Measurements from ENCODE around the gene SHISA9.
"Not testable (repeated sequence)": the region's sequence is repeated elsewhere in the genome, so short reads cannot be mapped to it uniquely, and the experiment has no call there.

SHISA9 gene

DNA sequence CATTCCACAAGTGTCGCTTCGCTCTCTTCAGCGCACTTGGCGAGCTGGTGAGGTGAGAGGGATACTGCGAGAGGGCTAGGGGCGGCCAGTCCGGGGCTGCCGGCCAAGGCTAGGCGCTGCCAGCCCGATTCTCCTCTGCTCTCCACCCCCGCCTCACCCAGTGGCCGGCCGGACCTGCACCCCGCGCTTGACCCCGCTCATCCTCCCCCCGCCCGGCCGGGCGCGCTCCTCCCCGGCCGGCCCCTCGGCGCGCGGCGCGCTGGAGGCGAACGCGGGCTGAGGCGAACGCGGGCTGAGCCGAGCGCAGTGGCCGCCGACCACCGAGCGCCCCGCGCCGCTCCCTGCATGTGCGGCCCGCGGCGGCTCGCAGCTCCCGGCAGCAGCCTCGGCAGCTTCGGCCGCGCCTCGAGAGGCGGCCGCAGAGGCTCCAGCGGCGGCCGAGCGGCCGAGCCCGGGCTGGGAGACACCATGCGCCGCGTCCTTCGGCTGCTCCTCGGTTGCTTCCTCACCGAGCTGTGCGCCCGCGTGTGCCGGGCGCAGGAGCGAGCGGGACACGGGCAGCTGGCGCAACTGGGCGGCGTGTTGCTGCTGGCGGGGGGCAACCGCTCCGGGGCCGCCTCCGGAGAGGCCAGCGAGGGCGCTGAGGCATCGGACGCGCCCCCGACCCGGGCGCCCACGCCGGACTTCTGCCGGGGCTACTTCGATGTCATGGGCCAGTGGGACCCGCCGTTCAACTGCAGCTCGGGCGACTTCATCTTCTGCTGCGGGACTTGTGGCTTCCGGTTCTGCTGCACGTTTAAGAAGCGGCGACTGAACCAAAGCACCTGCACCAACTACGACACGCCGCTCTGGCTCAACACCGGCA lies at the start of gene SHISA9:
SHISA9 (plus strand) TSS at position 2 of the 865 bp plus-strand sequence.
- TF ChIP-seq, protein P1, sequence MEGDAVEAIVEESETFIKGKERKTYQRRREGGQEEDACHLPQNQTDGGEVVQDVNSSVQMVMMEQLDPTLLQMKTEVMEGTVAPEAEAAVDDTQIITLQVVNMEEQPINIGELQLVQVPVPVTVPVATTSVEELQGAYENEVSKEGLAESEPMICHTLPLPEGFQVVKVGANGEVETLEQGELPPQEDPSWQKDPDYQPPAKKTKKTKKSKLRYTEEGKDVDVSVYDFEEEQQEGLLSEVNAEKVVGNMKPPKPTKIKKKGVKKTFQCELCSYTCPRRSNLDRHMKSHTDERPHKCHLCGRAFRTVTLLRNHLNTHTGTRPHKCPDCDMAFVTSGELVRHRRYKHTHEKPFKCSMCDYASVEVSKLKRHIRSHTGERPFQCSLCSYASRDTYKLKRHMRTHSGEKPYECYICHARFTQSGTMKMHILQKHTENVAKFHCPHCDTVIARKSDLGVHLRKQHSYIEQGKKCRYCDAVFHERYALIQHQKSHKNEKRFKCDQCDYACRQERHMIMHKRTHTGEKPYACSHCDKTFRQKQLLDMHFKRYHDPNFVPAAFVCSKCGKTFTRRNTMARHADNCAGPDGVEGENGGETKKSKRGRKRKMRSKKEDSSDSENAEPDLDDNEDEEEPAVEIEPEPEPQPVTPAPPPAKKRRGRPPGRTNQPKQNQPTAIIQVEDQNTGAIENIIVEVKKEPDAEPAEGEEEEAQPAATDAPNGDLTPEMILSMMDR (conservative IDR thresholded peaks at IDR 0.05) = no peak
- H3K27ac ChIP-seq = no peak within 1 kb of the TSS

DNA sequence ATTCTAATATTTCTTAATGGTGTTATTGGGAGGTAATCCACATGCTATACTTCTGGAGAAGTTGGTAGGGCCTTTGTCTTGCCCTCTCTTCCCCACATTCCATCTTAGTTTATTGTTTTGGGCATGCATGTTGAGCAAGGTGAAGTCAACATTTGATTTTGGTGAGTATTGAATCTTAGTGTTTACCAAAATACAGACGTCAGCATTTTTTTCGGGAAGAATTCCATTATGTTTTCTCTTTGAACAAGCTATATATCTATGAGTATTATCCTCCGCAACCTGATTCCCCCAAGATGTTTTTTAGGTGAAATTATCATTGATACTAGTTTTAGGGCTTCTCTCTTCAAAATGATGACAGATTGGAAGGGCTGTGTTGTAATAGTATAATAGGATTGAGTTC lies 47.4 kb upstream of the SHISA9 start:
- TF ChIP-seq, protein P1 (conservative IDR thresholded peaks at IDR 0.05) = no peak
- H3K27ac ChIP-seq = no peak overlapping the region

DNA sequence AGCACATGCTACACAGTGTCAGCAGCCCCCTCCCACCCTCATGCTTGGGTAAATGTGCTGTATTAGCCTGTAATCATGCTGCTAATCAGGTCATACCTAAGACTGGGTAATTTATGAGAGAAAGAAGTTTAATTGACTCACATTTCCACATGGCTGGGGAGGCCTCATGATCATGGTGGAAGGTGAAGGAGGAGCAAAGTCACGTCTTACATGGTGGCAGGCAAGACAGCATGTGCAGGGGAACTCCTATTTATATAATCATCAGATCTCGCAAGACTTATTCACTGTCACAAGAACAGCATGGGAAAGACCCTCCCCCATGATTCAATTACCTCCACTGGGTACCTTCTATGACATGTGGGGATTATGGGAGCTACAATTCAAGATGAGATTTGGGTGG lies 44.0 kb upstream of the SHISA9 start:
- not testable (repeated sequence) for H3K27ac ChIP-seq

DNA sequence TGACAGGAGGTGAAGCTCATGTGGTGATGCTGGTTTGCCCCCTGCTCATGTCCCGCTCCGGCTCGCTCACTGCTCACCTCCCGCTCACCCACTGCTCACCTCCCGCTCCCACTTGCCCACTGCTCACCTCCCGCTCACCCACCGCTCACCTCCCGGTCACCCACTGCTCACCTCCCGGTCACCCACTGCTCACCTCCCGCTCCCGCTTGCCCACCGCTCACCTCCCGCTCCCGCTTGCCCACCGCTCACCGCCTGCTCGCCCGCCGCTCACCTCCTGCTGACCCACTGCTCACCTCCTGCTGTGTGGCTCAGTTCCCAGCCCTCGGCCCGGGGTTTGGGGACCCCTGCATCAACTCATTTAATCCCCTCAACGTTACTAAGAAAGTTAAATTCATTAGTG lies 39.1 kb upstream of the SHISA9 start:
- no peak overlapping the region for H3K27ac ChIP-seq
- TF ChIP-seq, protein P1 (conservative IDR thresholded peaks at IDR 0.05) = no peak

DNA sequence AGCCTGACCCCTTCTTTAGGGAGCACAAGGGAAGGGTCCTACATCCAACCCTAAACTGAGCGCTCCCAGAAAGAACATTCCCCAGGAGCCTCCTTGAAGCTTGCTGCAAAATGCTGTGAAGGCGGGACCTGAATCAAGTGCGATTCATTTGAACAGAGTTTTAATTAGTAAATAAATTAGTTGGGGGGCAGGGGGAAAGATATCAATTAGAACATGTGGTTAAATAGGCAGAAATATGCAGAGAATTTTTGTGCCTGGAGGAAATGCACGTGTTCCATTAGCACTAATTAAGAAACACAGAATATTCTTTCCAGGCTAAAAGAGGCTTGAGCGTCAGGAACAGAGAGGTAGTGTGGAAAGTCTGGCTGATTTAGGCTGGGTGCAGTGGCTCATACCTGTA lies 38.5 kb upstream of the SHISA9 start:
- H3K27ac ChIP-seq = no peak overlapping the region
- TF ChIP-seq, protein P1 (conservative IDR thresholded peaks at IDR 0.05) = no peak

DNA sequence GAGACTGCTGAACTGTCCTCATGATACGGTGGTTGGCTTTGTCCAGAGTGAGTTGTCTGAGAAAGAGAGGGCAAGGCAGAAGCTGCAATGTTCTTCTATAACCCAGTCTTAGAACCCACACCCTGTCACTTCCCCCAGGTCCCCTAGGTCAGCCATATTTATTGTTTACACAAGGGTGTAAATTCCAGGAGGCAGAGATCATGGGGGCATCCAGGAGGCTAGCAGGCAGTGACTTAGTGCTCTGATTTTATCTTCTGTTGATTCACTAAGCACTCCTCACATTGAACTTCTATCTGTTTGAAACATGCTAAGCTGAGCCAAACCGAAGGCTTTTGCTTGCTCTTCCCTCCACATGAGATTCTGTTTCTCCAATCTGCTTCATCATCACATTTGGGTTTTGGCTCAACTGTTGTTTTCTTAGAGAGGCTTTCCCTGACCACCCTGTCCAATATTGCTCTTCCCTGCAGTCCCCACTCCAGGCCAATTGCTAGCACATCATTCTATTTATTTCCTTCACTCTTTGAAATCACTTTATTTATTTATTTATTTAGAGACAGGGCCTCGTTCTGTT lies 34.3 kb upstream of the SHISA9 start:
- TF ChIP-seq, protein P1 (conservative IDR thresholded peaks at IDR 0.05) = no peak
- no peak overlapping the region for H3K27ac ChIP-seq

DNA sequence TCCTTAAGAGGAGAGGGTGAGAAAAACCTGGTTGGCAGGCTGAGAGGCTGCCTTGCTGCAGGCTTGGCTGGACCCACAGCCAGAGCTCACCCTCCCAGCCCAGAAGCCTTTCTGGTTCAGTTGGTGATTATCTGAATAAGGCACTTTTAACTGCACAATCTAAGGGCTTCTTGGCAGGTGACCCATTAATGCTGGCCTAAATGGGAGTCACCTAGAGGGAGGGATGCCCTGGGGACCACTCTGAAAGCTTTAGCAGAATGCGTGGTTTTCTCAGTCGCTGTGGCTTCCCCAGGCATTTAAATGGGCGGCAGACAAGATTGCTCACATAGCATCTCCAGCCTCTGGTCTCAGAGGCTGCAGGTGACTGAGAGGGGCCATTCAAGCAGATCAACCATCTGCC lies 33.2 kb upstream of the SHISA9 start:
- TF ChIP-seq, protein P1 (conservative IDR thresholded peaks at IDR 0.05) = no peak
- no peak overlapping the region for H3K27ac ChIP-seq

DNA sequence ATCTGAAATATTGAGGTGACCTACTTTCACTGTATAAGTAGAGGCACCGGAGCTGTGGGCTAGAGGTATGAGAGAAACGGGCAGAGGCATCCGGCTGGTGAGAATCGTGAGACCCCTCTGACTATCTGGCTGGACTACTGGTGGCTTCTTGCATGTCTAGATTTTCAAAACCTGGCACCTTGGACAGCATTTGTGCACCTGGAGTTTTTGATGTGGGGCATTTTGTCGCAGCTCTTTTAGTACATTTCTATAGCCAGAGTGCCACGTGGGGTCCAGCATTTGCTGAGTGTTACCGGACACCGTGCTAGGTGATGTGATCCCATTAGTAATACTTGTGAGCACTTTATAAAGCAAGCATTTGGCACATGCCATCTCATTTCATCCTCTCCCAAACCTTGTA lies 32.6 kb upstream of the SHISA9 start:
- TF ChIP-seq, protein P1 (conservative IDR thresholded peaks at IDR 0.05) = no peak
- H3K27ac ChIP-seq = no peak overlapping the region

Measured in VCaP (cell line).